ENCODE measurements around the gene LPXN. TPM values are rescaled to one million over a fixed set of nuclear protein-coding genes. Genes with fewer than 3 reads are reported as not detected.

The LPXN gene
- total RNA-seq, 2 donors from 2014 or later = 14.8 to 17.1 TPM

DNA sequence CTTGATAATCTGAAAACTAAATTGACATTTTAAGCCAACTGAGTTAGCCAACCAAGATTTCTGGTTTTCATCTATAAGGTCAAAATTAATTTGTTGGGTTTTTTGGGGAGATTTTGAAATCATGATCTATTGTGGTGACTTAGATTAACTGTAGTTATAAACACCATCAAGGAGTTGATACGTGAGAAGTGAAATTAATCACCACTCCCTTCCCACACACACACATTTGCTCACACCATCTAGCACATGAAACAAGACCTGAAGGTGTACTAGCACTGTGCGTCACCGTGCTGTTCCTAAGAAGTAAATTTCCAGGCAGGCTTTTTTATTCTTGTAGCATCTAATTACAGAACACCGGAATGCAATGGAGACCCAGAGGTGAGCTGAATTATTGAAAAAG is 69.8 kb downstream of the LPXN start:
- no peak overlapping the region for H3K27ac ChIP-seq
- TF ChIP-seq, protein P1, sequence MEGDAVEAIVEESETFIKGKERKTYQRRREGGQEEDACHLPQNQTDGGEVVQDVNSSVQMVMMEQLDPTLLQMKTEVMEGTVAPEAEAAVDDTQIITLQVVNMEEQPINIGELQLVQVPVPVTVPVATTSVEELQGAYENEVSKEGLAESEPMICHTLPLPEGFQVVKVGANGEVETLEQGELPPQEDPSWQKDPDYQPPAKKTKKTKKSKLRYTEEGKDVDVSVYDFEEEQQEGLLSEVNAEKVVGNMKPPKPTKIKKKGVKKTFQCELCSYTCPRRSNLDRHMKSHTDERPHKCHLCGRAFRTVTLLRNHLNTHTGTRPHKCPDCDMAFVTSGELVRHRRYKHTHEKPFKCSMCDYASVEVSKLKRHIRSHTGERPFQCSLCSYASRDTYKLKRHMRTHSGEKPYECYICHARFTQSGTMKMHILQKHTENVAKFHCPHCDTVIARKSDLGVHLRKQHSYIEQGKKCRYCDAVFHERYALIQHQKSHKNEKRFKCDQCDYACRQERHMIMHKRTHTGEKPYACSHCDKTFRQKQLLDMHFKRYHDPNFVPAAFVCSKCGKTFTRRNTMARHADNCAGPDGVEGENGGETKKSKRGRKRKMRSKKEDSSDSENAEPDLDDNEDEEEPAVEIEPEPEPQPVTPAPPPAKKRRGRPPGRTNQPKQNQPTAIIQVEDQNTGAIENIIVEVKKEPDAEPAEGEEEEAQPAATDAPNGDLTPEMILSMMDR (IDR thresholded peaks at IDR 0.05) = no peak
- H3K4me3 ChIP-seq = no peak overlapping the region
- ATAC-seq (ENCODE audit: insufficient number of reproducible peaks, low FRiP score, low read depth) (no peak), DNase-seq (ENCODE audit: low spot score) (no peak)
- no peaks in the 10 kb centered on the region for H3K9me3 ChIP-seq
- H3K4me1 ChIP-seq (ENCODE audit: control insufficient read depth in 1 of 2, low read depth in 2 of 2) = no peaks in the 10 kb centered on the region
- no peaks in the 10 kb centered on the region for H3K36me3 ChIP-seq
- no peaks in the 10 kb centered on the region for H3K27me3 ChIP-seq (replicated peaks; ENCODE audit: insufficient read depth)

DNA sequence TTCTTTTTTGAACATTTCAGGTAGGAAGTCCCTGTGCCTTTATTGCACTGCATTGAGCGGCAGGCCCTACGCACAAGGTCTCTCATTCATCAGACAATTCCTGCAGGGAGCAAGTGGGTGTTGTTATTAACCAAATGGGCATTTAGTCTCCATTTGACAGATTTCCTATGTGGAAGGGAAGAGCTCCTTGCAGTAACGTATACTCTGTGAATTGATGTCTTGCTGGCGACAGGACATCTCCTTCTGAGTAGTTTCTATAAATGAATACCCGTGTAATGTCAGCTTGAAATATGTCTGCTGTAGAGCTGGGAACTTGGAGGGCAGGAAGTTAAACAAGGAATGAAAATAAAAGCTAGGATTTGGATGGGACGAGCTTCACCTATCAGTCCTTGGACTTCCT is 71.4 kb downstream of the LPXN start:
- no peak overlapping the region for H3K27ac ChIP-seq
- no peak for DNase-seq (ENCODE audit: low spot score)
- no peak for ATAC-seq (ENCODE audit: insufficient number of reproducible peaks, low FRiP score, low read depth)
- H3K27me3 ChIP-seq (replicated peaks; ENCODE audit: insufficient read depth) = no peaks in the 10 kb centered on the region
- TF ChIP-seq, protein P1 (IDR thresholded peaks at IDR 0.05) = no peak
- H3K4me3 ChIP-seq = no peak overlapping the region
- H3K36me3 ChIP-seq = no peaks in the 10 kb centered on the region
- H3K4me1 ChIP-seq (ENCODE audit: control insufficient read depth in 1 of 2, low read depth in 2 of 2) = no peaks in the 10 kb centered on the region
- no peaks in the 10 kb centered on the region for H3K9me3 ChIP-seq

DNA sequence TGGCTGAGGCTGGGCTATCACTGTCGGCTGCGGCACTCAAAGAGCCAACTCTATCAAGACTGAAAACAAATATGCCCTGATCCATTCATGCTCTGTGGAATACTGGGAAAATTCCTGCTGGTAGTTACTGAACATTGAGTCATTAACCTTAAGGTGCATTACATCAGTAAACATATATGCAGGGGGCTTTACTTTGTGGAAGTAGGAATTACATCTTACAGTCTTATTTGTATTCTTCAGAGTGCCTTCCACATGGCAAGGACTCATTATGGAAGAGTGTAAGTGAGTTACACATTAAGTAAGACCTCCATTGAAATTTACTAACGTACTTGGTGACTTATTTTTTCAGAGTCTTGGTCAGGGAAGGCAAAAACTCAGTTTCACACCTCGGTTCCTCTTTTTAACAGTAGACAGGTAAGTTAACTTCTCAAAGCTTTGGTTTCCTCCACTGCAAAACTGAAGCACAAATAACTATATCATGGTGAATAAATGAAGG is 72.2 kb downstream of the LPXN start:
- H3K27ac ChIP-seq = no peak overlapping the region
- DNase-seq (ENCODE audit: low spot score) (no peak), ATAC-seq (ENCODE audit: insufficient number of reproducible peaks, low FRiP score, low read depth) (no peak)
- no peaks in the 10 kb centered on the region for H3K4me1 ChIP-seq (ENCODE audit: control insufficient read depth in 1 of 2, low read depth in 2 of 2)
- no peak overlapping the region for H3K4me3 ChIP-seq
- H3K36me3 ChIP-seq = no peaks in the 10 kb centered on the region
- H3K9me3 ChIP-seq = no peaks in the 10 kb centered on the region
- TF ChIP-seq, protein P1 (IDR thresholded peaks at IDR 0.05) = no peak
- H3K27me3 ChIP-seq (replicated peaks; ENCODE audit: insufficient read depth) = no peaks in the 10 kb centered on the region

DNA sequence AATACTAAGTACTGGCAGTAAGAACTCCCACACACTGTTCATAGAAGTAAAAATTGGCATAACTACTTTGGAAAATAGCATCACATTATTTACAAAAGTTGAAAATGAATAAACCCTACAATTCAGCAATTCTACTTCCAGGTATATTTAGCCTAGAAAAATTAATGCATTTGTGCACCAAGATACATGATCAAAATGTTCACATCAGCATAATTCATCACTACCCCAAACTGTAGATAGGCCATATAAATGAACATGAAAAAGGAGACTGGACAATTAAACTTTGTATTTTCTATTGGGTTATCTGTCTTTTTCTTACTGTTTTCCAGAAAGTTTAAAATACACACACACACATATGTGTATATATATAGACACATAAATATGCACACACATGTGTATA is 73.7 kb downstream of the LPXN start:
- Histone ChIP-seq H3K27me3 (replicated peaks; ENCODE audit: insufficient read depth) (no peaks in the 10 kb centered on the region), H3K4me3 (no peak overlapping the region), H3K36me3 (no peaks in the 10 kb centered on the region), H3K9me3 (no peaks in the 10 kb centered on the region), H3K4me1 (ENCODE audit: control insufficient read depth in 1 of 2, low read depth in 2 of 2) (no peaks in the 10 kb centered on the region), H3K27ac (no peak overlapping the region)
- ATAC-seq (ENCODE audit: insufficient number of reproducible peaks, low FRiP score, low read depth) (no peak), DNase-seq (ENCODE audit: low spot score) (no peak)
- TF ChIP-seq, protein P1 (IDR thresholded peaks at IDR 0.05) = no peak

DNA sequence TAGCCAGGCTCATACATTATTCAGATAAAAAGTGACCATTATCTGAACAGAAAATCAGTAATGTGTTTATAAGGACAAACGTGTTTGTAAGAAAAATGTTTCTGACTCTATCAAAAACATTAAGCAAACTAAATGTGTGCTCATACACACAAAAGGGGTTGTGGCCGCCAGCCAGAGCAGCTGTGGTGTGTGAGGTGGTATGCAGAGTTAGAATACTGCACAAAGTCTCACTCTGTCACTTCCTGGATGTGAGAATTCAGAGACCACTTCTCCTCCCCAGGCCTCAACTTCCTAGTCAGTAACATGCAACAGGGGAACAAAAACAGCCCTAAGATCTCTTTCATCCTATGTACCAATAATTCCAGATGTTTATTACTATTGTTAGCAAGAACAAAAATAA is 77.2 kb downstream of the LPXN start:
- no peaks in the 10 kb centered on the region for H3K27me3 ChIP-seq (replicated peaks; ENCODE audit: insufficient read depth)
- H3K27ac ChIP-seq = no peak overlapping the region
- DNase-seq (ENCODE audit: low spot score) = no peak
- H3K36me3 ChIP-seq = no peaks in the 10 kb centered on the region
- H3K4me3 ChIP-seq = no peak overlapping the region
- TF ChIP-seq, protein P1 (IDR thresholded peaks at IDR 0.05) = no peak
- H3K9me3 ChIP-seq = no peaks in the 10 kb centered on the region
- ATAC-seq (ENCODE audit: insufficient number of reproducible peaks, low FRiP score, low read depth) = no peak
- H3K4me1 ChIP-seq (ENCODE audit: control insufficient read depth in 1 of 2, low read depth in 2 of 2) = peaks cover 5 to 20% of the 10 kb centered on the region in 2 donors

All from thoracic aorta (tissue), 2 donors.